Naive thymus-derived CD4-positive, alpha-beta T cell (primary cell): Measurements from ENCODE around the gene C15orf40. TPM values are rescaled to one million over a fixed set of nuclear protein-coding genes. Genes with fewer than 3 reads are reported as not detected.
"Not testable (repeated sequence)": the region's sequence is repeated elsewhere in the genome, so short reads cannot be mapped to it uniquely, and the experiment has no call there.

Source experiments
- ATAC-seq: fragments of 150-1000 bp; cut with Tn5 transposase; 2 replicates; pipeline ENCODE4 v1.10.0; 2021; ENCODE audit warnings: mild to moderate bottlenecking, moderate library complexity
- CTCF ChIA-PET: fragments of 350-600 bp; sonication (Branson Sonifier 250); formaldehyde crosslinking; loops from one replicate; lab custom pipeline; 2021; ENCODE audit warnings: antibody characterized with exemption; lab: Charles Lee
- POLR2A ChIA-PET: fragments of 350-600 bp; sonication (Branson Sonifier 250); formaldehyde crosslinking; loops from one replicate; lab custom pipeline; 2021; ENCODE audit warnings: antibody characterized with exemption, inconsistent platforms; lab: Charles Lee
- DNase-seq, 9 donors: peaks; one replicate each; pipeline versions ENCODE4 v3.0.0 to v3.0.0-alpha.2; 2020 to 2022; ENCODE audit warnings: mixed read lengths in 1 of 9
- H3K27ac ChIP-seq: one replicate; pipeline ENCODE4 v1.7.0; 2013; ENCODE audit warnings: mild to moderate bottlenecking, low read depth, low read length, moderate library complexity
- H3K27me3 ChIP-seq, 2 donors: one replicate each; pipeline ENCODE4 v1.7.0; 2013; ENCODE audit warnings: low read length in 2 of 2, mild to moderate bottlenecking in 2 of 2, moderate library complexity in 2 of 2; ENCODE audit not compliant: control insufficient read depth in 2 of 2, insufficient read depth in 2 of 2
- H3K36me3 ChIP-seq, 3 experiments: 1 replicate in 2 of 3; 2 replicates in 1 of 3; pipeline ENCODE4 v1.7.0; 2013; ENCODE audit warnings: low read length in 3 of 3, mild to moderate bottlenecking in 3 of 3, moderate library complexity in 1 of 3; ENCODE audit not compliant: insufficient read depth in 3 of 3, control insufficient read depth in 2 of 3
- H3K4me1 ChIP-seq, 2 donors: one replicate each; pipeline ENCODE4 v1.7.0; 2013; ENCODE audit warnings: low read length in 2 of 2, mild to moderate bottlenecking in 2 of 2, moderate library complexity in 1 of 2; ENCODE audit not compliant: control insufficient read depth in 2 of 2, insufficient read depth in 2 of 2
- H3K4me3 ChIP-seq: 2 replicates; pipeline ENCODE4 v1.7.0; 2013; ENCODE audit warnings: mild to moderate bottlenecking, low read length
- H3K9me3 ChIP-seq, 3 experiments: 1 replicate in 2 of 3; 2 replicates in 1 of 3; pipeline ENCODE4 v1.7.0; 2013; ENCODE audit warnings: low read length in 3 of 3; ENCODE audit not compliant: control insufficient read depth in 2 of 3
- H3K27ac Mint-ChIP-seq, 9 donors: one replicate each; pipeline ENCODE4 v1.8.0; 2020 to 2022; ENCODE audit warnings: mixed read lengths in 9 of 9, mild to moderate bottlenecking in 8 of 9, moderate library complexity in 5 of 9, inconsistent platforms in 2 of 9
- H3K27me3 Mint-ChIP-seq, 5 donors: one replicate each; pipeline ENCODE4 v1.8.0; 2021 to 2022; ENCODE audit warnings: mixed read lengths in 5 of 5, mild to moderate bottlenecking in 1 of 5
- H3K36me3 Mint-ChIP-seq, 5 donors: one replicate each; pipeline ENCODE4 v1.8.0; 2020 to 2022; ENCODE audit warnings: mixed read lengths in 5 of 5, mild to moderate bottlenecking in 3 of 5, inconsistent platforms in 1 of 5
- H3K4me1 Mint-ChIP-seq, 7 donors: one replicate each; pipeline ENCODE4 v1.8.0; 2020 to 2022; ENCODE audit warnings: mixed read lengths in 7 of 7, mild to moderate bottlenecking in 3 of 7, inconsistent platforms in 1 of 7
- H3K4me3 Mint-ChIP-seq, 10 donors: one replicate each; pipeline ENCODE4 v1.8.0; 2020 to 2022; ENCODE audit warnings: mild to moderate bottlenecking in 10 of 10, mixed read lengths in 10 of 10, moderate library complexity in 6 of 10, inconsistent platforms in 2 of 10
- H3K9me3 Mint-ChIP-seq, 11 donors: one replicate each; pipeline ENCODE4 v1.8.0; 2020 to 2022; ENCODE audit warnings: mixed read lengths in 11 of 11, mild to moderate bottlenecking in 4 of 11, inconsistent platforms in 1 of 11, moderate library complexity in 1 of 11
- intact Hi-C, 2 donors: fragments of 100-400 bp; cut with micrococcal nuclease; formaldehyde crosslinking; loops; one replicate each; pipeline ENCODE4 v1.15.1; 2023
- polyA plus RNA-seq, 2 donors: library from polyadenylated mRNA; unstranded; fragments of 300-500 nt; fragmentation: Illumina TruSeq; gene quantifications; one replicate each; pipeline ENCODE4 v1.2.3, GENCODE V29; 2021
- total RNA-seq, 6 experiments: library from RNA in 5 of 6; stranded (reverse) in 5 of 6; gene quantifications; 1 replicate in 5 of 6; 2 replicates in 1 of 6; pipeline ENCODE4 v1.2.3 and lab custom pipeline; 2021 to 2026

The C15orf40 gene
- total and polyA plus RNA-seq, 7 experiments from 2014 or later, result 12.1 to 82.3 (median 40.5) TPM

GRCh38 chr15:83015361-83015760 lies 3.9 kb upstream of the C15orf40 start:
- CTCF ChIA-PET, result no interaction called here

GRCh38 chr15:83014205-83014653 lies 2.8 kb upstream of the C15orf40 start:
- ATAC-seq, result no peak
- H3K4me1 Mint-ChIP-seq, result peaks cover 38 to 71% (median 51%) of the 10 kb centered on the region in 7 donors
- CTCF ChIA-PET, result no interaction called here

More at GRCh38 chr15:83015361-83015760, 3.9 kb upstream of the C15orf40 start:
- Mint-ChIP-seq H3K4me1 (peaks cover 29 to 60% (median 42%) of the 10 kb centered on the region in 7 donors), H3K36me3 (peaks cover 0 to 14% (median 5%) of the 10 kb centered on the region in 5 donors), H3K9me3 (peaks cover 0 to 2% (median 0%) of the 10 kb centered on the region in 11 donors), H3K27me3 (no peaks in the 10 kb centered on the region), H3K27ac (peak overlapping the region in 6 of 9 donors; percentile 29 to 76 (median 53)), H3K4me3 (no peak overlapping the region)
- no peaks in the 10 kb centered on the region for H3K9me3 ChIP-seq
- peaks cover 0 to 32% (median 8%) of the 10 kb centered on the region in 3 experiments for H3K36me3 ChIP-seq
- POLR2A ChIA-PET, result interaction anchor here (0.5 kb wide), 1 partner anchor 1715 kb away, joined by 4 read pairs; no protein-coding TSS in a partner anchor
- ATAC-seq, result no peak
- no peak for DNase-seq
- no peak overlapping the region for H3K27ac ChIP-seq
- no peaks in the 10 kb centered on the region for H3K27me3 ChIP-seq
- intact Hi-C loops, result no loop called here
- H3K4me3 ChIP-seq, result no peak overlapping the region
- H3K4me1 ChIP-seq, result peaks cover 12 to 19% of the 10 kb centered on the region in 2 donors

GRCh38 chr15:83012636-83013035 lies 1.2 kb upstream of the C15orf40 start:
- ATAC-seq, result no peak
- Histone ChIP-seq H3K36me3 (peaks cover 10 to 31% (median 12%) of the 10 kb centered on the region in 3 experiments), H3K27ac (no peak overlapping the region), H3K4me3 (peak overlapping the region; percentile 91), H3K27me3 (no peaks in the 10 kb centered on the region), H3K9me3 (no peaks in the 10 kb centered on the region), H3K4me1 (peaks cover 14 to 24% of the 10 kb centered on the region in 2 donors)
- Mint-ChIP-seq H3K36me3 (peaks cover 0 to 14% (median 5%) of the 10 kb centered on the region in 5 donors), H3K27ac (peak overlapping the region in 8 of 9 donors; percentile 58 to 98 (median 92)), H3K9me3 (peaks cover 0 to 2% (median 0%) of the 10 kb centered on the region in 11 donors), H3K4me3 (peak overlapping the region; percentile 91 to 100 (median 96)), H3K27me3 (no peaks in the 10 kb centered on the region), H3K4me1 (peaks cover 38 to 72% (median 51%) of the 10 kb centered on the region in 7 donors)
- CTCF ChIA-PET, result no interaction called here
- POLR2A ChIA-PET, result interaction anchor here (0.5 to 3.9 kb wide), 6 partner anchors 26 to 472 kb away, joined by 3 to 27 read pairs (median 4); partner anchors contain the start of genes BTBD1, RAMAC and RPS17
- intact Hi-C loops, result loop anchor here in 1 of 2 donors (5.0 kb wide), 1 partner anchor 330 kb away; no protein-coding TSS in a partner anchor
- no peak for DNase-seq

More at GRCh38 chr15:83014205-83014653, 2.8 kb upstream of the C15orf40 start:
- Histone ChIP-seq H3K9me3 (no peaks in the 10 kb centered on the region), H3K27ac (no peak overlapping the region), H3K4me1 (peaks cover 14 to 24% of the 10 kb centered on the region in 2 donors), H3K4me3 (no peak overlapping the region), H3K36me3 (peaks cover under 1 to 29% (median 8%) of the 10 kb centered on the region in 3 experiments), H3K27me3 (no peaks in the 10 kb centered on the region)
- Mint-ChIP-seq H3K27ac (peak overlapping the region in 6 of 9 donors; percentile 39 to 78 (median 71)), H3K4me3 (peak overlapping the region in 2 of 10 donors; percentile 27), H3K36me3 (peaks cover 0 to 14% (median 5%) of the 10 kb centered on the region in 5 donors), H3K27me3 (no peaks in the 10 kb centered on the region), H3K9me3 (peaks cover 0 to 2% (median 0%) of the 10 kb centered on the region in 11 donors)
- POLR2A ChIA-PET, result interaction anchor here (1.1 kb wide), 1 partner anchor 56 kb away, joined by 4 read pairs; no protein-coding TSS in a partner anchor
- no peak for DNase-seq
- intact Hi-C loops, result loop anchor here in 1 of 2 donors (5.0 kb wide), 1 partner anchor 332 kb away; no protein-coding TSS in a partner anchor

GRCh38 chr15:83012076-83012426 lies 612 bp upstream of the C15orf40 start:
- POLR2A ChIA-PET, result interaction anchor here (0.8 to 3.9 kb wide), 4 partner anchors 25 to 472 kb away, joined by 3 to 27 read pairs (median 14); partner anchors contain the start of genes BTBD1, RAMAC and RPS17
- Histone ChIP-seq H3K27me3 (no peaks in the 10 kb centered on the region), H3K4me3 (peak overlapping the region; percentile 91), H3K9me3 (no peaks in the 10 kb centered on the region), H3K4me1 (peaks cover 14 to 24% of the 10 kb centered on the region in 2 donors), H3K27ac (peak overlapping the region; percentile 77), H3K36me3 (peaks cover 6 to 31% (median 12%) of the 10 kb centered on the region in 3 experiments)
- Mint-ChIP-seq H3K9me3 (peaks cover 0 to 2% (median 0%) of the 10 kb centered on the region in 11 donors), H3K27ac (peak overlapping the region; percentile 58 to 98 (median 92)), H3K4me1 (peaks cover 42 to 74% (median 53%) of the 10 kb centered on the region in 7 donors), H3K36me3 (peaks cover 2 to 15% (median 8%) of the 10 kb centered on the region in 5 donors), H3K27me3 (no peaks in the 10 kb centered on the region), H3K4me3 (peak overlapping the region; percentile 91 to 100 (median 96))
- CTCF ChIA-PET, result no interaction called here
- ATAC-seq (no peak), DNase-seq (no peak)
- intact Hi-C loops, result loop anchor here in 1 of 2 donors (5.0 kb wide), 1 partner anchor 330 kb away; no protein-coding TSS in a partner anchor

- no peaks in the 10 kb centered on the region for H3K27me3 ChIP-seq
- Mint-ChIP-seq H3K27me3 (no peaks in the 10 kb centered on the region), H3K9me3 (peaks cover 0 to 2% (median 0%) of the 10 kb centered on the region in 11 donors), H3K27ac (peak overlapping the region; percentile 88 to 98 (median 92)), H3K36me3 (peaks cover 4 to 14% (median 10%) of the 10 kb centered on the region in 5 donors), H3K4me3 (peak overlapping the region; percentile 91 to 100 (median 96)), H3K4me1 (peaks cover 43 to 68% (median 55%) of the 10 kb centered on the region in 7 donors)
- peak; percentile 82 for ATAC-seq
- POLR2A ChIA-PET, result interaction anchor here (0.6 to 3.9 kb wide), 7 partner anchors 24 to 471 kb away, joined by 3 to 27 read pairs (median 5); partner anchors contain the start of genes BTBD1, RAMAC and RPS17
- peaks cover 4 to 39% (median 13%) of the 10 kb centered on the region in 3 experiments for H3K36me3 ChIP-seq
- intact Hi-C loops, result loop anchor here (1.0 to 5.0 kb wide), 10 partner anchors 24 to 470 kb away; partner anchors contain the start of genes RAMAC (in 2 of the 2), RPS17 (in 2 of the 2), BTBD1 (in 1 of the 2) and HDGFL3 (in 1 of the 2)
- H3K4me3 ChIP-seq, result peak overlapping the region; percentile 91
- H3K4me1 ChIP-seq, result peaks cover 14 to 24% of the 10 kb centered on the region in 2 donors
- H3K9me3 ChIP-seq, result no peaks in the 10 kb centered on the region
- DNase-seq, result peak; percentile 45 to 73 (median 67)
- H3K27ac ChIP-seq, result peak overlapping the region; percentile 77
- CTCF ChIA-PET, result interaction anchor here (0.7 to 1.5 kb wide), 5 partner anchors 9 to 471 kb away, joined by 3 to 5 read pairs (median 4); no protein-coding TSS in a partner anchor
These were observed 649 bp downstream of the C15orf40 start for GRCh38 chr15:83010709-83011270.

- H3K4me3 Mint-ChIP-seq, result peak overlapping the region in 4 of 10 donors; percentile 59 to 82 (median 68)
- not testable (repeated sequence) for H3K27me3 Mint-ChIP-seq, H3K4me3 ChIP-seq, H3K4me1 ChIP-seq, ATAC-seq, H3K27me3 ChIP-seq, H3K36me3 Mint-ChIP-seq, H3K9me3 ChIP-seq, DNase-seq, H3K9me3 Mint-ChIP-seq
- POLR2A ChIA-PET, result interaction anchor here (0.9 to 2.1 kb wide), 2 partner anchors 14 to 470 kb away, joined by 3 to 9 read pairs; partner anchors contain the start of gene RAMAC
- intact Hi-C loops, result loop anchor here (1.0 to 10.0 kb wide), 9 partner anchors 151 to 554 kb away; partner anchors contain the start of genes CPEB1 (in 1 of the 2), FSD2 (in 1 of the 2), RPS17 (in 1 of the 2) and WHAMM (in 1 of the 2)
- H3K27ac ChIP-seq, result peak overlapping the region; percentile 62
- H3K4me1 Mint-ChIP-seq, result peaks cover 0 to 13% (median 9%) of the 10 kb centered on the region in 7 donors
- H3K36me3 ChIP-seq, result peaks cover 0 to 11% (median 0%) of the 10 kb centered on the region in 3 experiments
- H3K27ac Mint-ChIP-seq, result peak overlapping the region in 8 of 9 donors; percentile 66 to 92 (median 86)
- CTCF ChIA-PET, result interaction anchor here (0.7 to 2.1 kb wide), 6 partner anchors 9 to 470 kb away, joined by 3 to 15 read pairs (median 4); partner anchors contain the start of gene C15orf40
These were observed 10.8 kb downstream of the C15orf40 start for GRCh38 chr15:83000672-83001031.
